H9 (cell line): ENCODE measurements around the gene ZNF616. TPM values are rescaled to one million over a fixed set of nuclear protein-coding genes. Genes with fewer than 3 reads are reported as not detected.

Experiments used
- DNase-seq: peaks from one replicate; pipeline ENCODE4 v3.0.0-alpha.2; 2017
- H2AFZ ChIP-seq: one replicate; pipeline ENCODE4 v1.6.1; 2013; ENCODE audit warnings: mild to moderate bottlenecking, low read length, control low read depth, moderate library complexity
- H2AK5ac ChIP-seq: 2 replicates; pipeline ENCODE4 v1.6.1; 2013; ENCODE audit warnings: low read length, control low read depth, mixed read lengths; ENCODE audit not compliant: insufficient read length
- H2BK120ac ChIP-seq: one replicate; pipeline ENCODE4 v1.6.1; 2013; ENCODE audit warnings: low read depth, mild to moderate bottlenecking, low read length, control low read depth, inconsistent platforms; ENCODE audit not compliant: poor library complexity, severe bottlenecking
- H2BK12ac ChIP-seq: 2 replicates; pipeline ENCODE4 v1.6.1; 2013; ENCODE audit warnings: low read length, control low read depth, mixed read lengths, low read depth; ENCODE audit not compliant: insufficient read length
- H2BK15ac ChIP-seq: 2 replicates; pipeline ENCODE4 v1.6.1; 2013; ENCODE audit warnings: low read depth, low read length, control low read depth
- H2BK20ac ChIP-seq: one replicate; pipeline ENCODE4 v1.6.1; 2013; ENCODE audit warnings: low read depth, mild to moderate bottlenecking, low read length, control low read depth, inconsistent platforms; ENCODE audit not compliant: poor library complexity, severe bottlenecking
- H2BK5ac ChIP-seq: 2 replicates; pipeline ENCODE4 v1.6.1; 2013; ENCODE audit warnings: low read length, control low read depth, mixed read lengths; ENCODE audit not compliant: insufficient read length
- H3K14ac ChIP-seq: 2 replicates; pipeline ENCODE4 v1.6.1; 2013; ENCODE audit warnings: low read length, control low read depth; ENCODE audit not compliant: insufficient read depth
- H3K18ac ChIP-seq: 2 replicates; pipeline ENCODE4 v1.6.1; 2013; ENCODE audit warnings: low read depth, mild to moderate bottlenecking, mixed read lengths, low read length, control low read depth; ENCODE audit not compliant: insufficient read length
- H3K23ac ChIP-seq: 2 replicates; pipeline ENCODE4 v1.6.1; 2013; ENCODE audit warnings: low read length, control low read depth, mixed read lengths, low read depth; ENCODE audit not compliant: insufficient read length
- H3K23me2 ChIP-seq: 2 replicates; pipeline ENCODE4 v1.6.1; 2013; ENCODE audit warnings: low read depth, mild to moderate bottlenecking, mixed read lengths, low read length, control low read depth; ENCODE audit not compliant: insufficient read length, poor library complexity, severe bottlenecking
- H3K27ac ChIP-seq: 2 replicates; pipeline ENCODE4 v1.5.1; 2013; ENCODE audit warnings: low read length, control low read depth, mixed read lengths, low read depth; ENCODE audit not compliant: insufficient read length
- H3K27me3 ChIP-seq: 2 replicates; pipeline ENCODE4 v1.6.1; 2013; ENCODE audit warnings: low read length, control low read depth, inconsistent platforms; ENCODE audit not compliant: insufficient read depth
- H3K4ac ChIP-seq: 2 replicates; pipeline ENCODE4 v1.6.1; 2013; ENCODE audit warnings: low read depth, mild to moderate bottlenecking, control low read depth, inconsistent platforms, low read length, moderate library complexity
- H3K4me1 ChIP-seq: 2 replicates; pipeline ENCODE4 v1.6.1; 2013; ENCODE audit warnings: low read length, control low read depth, inconsistent platforms; ENCODE audit not compliant: insufficient read depth
- H3K4me2 ChIP-seq: 2 replicates; pipeline ENCODE4 v1.6.1; 2013; ENCODE audit warnings: low read length, control low read depth, mixed read lengths; ENCODE audit not compliant: insufficient read length, insufficient read depth
- H3K56ac ChIP-seq: 2 replicates; pipeline ENCODE4 v1.6.1; 2013; ENCODE audit warnings: low read depth, mild to moderate bottlenecking, mixed read lengths, low read length, control low read depth; ENCODE audit not compliant: insufficient read length
- H3K79me1 ChIP-seq: 2 replicates; pipeline ENCODE4 v1.6.1; 2013; ENCODE audit warnings: low read depth, mild to moderate bottlenecking, moderate library complexity, low read length, control low read depth, inconsistent platforms; ENCODE audit not compliant: insufficient read depth, poor library complexity, severe bottlenecking
- H3K79me2 ChIP-seq: 2 replicates; pipeline ENCODE4 v1.6.1; 2013; ENCODE audit warnings: low read length, control low read depth, inconsistent platforms; ENCODE audit not compliant: insufficient read depth
- H3K9ac ChIP-seq: 2 replicates; pipeline ENCODE4 v1.6.1; 2013; ENCODE audit warnings: low read length, control low read depth, mixed read lengths; ENCODE audit not compliant: insufficient read length; ENCODE audit errors: extremely low read depth
- H3K9me3 ChIP-seq: one replicate; pipeline ENCODE4 v1.6.1; 2013; ENCODE audit warnings: low read depth, low read length, inconsistent platforms; ENCODE audit not compliant: control insufficient read depth
- H3T11ph ChIP-seq: one replicate; pipeline ENCODE4 v1.6.1; 2013; ENCODE audit warnings: mild to moderate bottlenecking, low read length, control low read depth, inconsistent platforms
- H4K20me1 ChIP-seq: one replicate; pipeline ENCODE4 v1.6.1; 2013; ENCODE audit not compliant: control insufficient read depth, insufficient read length, insufficient read depth
- H4K5ac ChIP-seq: 2 replicates; pipeline ENCODE4 v1.6.1; 2013; ENCODE audit warnings: low read depth, mild to moderate bottlenecking, mixed read lengths, low read length, control low read depth; ENCODE audit not compliant: insufficient read length
- H4K8ac ChIP-seq: replicated peaks from 2 replicates; pipeline ENCODE4 v1.6.1; 2013; ENCODE audit warnings: low read length, control low read depth, mixed read lengths, low read depth; ENCODE audit not compliant: insufficient read length
- H4K91ac ChIP-seq: 2 replicates; pipeline ENCODE4 v1.6.1; 2013; ENCODE audit warnings: low read depth, mild to moderate bottlenecking, moderate library complexity, mixed read lengths, low read length, control low read depth; ENCODE audit not compliant: insufficient read length
- H3K27ac Mint-ChIP-seq, 3 experiments: 2 replicates in 2 of 3; 3 replicates in 1 of 3; pipeline ENCODE4 v1.8.0; 2020 to 2021; ENCODE audit warnings: mixed read lengths in 3 of 3, mild to moderate bottlenecking in 1 of 3, moderate library complexity in 1 of 3
- H3K27me3 Mint-ChIP-seq: 2 replicates; pipeline ENCODE4 v1.8.0; 2021; ENCODE audit warnings: low read depth, mild to moderate bottlenecking, moderate library complexity, mixed read lengths
- H3K36me3 Mint-ChIP-seq, 3 experiments: 2 replicates in 2 of 3; 3 replicates in 1 of 3; pipeline ENCODE4 v1.8.0; 2020 to 2021; ENCODE audit warnings: low read depth in 3 of 3, mixed read lengths in 3 of 3; ENCODE audit not compliant: insufficient read depth in 1 of 3
- H3K4me1 Mint-ChIP-seq, 2 experiments: 2 replicates each; pipeline ENCODE4 v1.8.0; 2020; ENCODE audit warnings: mixed read lengths in 2 of 2
- H3K4me3 Mint-ChIP-seq, 2 experiments: 2 replicates in 1 of 2; 3 replicates in 1 of 2; pipeline ENCODE4 v1.8.0; 2020 to 2021; ENCODE audit warnings: mild to moderate bottlenecking in 2 of 2, mixed read lengths in 2 of 2, moderate library complexity in 1 of 2
- H3K9me3 Mint-ChIP-seq, 2 experiments: 2 replicates in 1 of 2; 3 replicates in 1 of 2; pipeline ENCODE4 v1.8.0; 2020; ENCODE audit warnings: mild to moderate bottlenecking in 2 of 2, mixed read lengths in 2 of 2, moderate library complexity in 1 of 2
- CTCF ChIP-seq: fragments of 200-600 bp; sonication (generic); conservative IDR thresholded peaks from 3 replicates; pipeline ENCODE4 v1.8.0; 2021; ENCODE audit warnings: antibody characterized with exemption, mild to moderate bottlenecking
- WGBS: extraction: QIAGEN DNeasy Blood & Tissue Kit; methylation state at CpG from one replicate; pipeline ENCODE4 v1.1.7; 2013; ENCODE audit warnings: missing lambda C conversion rate, low lambda C conversion rate, mixed read lengths; ENCODE audit not compliant: insufficient read length; ENCODE audit errors: extremely low coverage; 5-methylcytosine and 5-hydroxymethylcytosine counted together
- total RNA-seq: library from RNA; stranded (reverse); gene quantifications from 2 replicates; pipeline ENCODE4 v1.2.1, GENCODE V29; 2021

The ZNF616 gene
- total RNA-seq, 1 experiment from 2014 or later, result 32.0 TPM

- Mint-ChIP-seq H3K36me3 (peaks cover 5 to 14% (median 10%) of the 10 kb centered on the region in 3 experiments; a peak in 6 of 7 replicates), H3K4me3 (no peak overlapping the region), H3K27ac (no peak overlapping the region), H3K27me3 (no peaks in the 10 kb centered on the region), H3K9me3 (no peaks in the 10 kb centered on the region), H3K4me1 (peaks cover 20 to 21% of the 10 kb centered on the region in 2 experiments)
- Histone ChIP-seq H2BK12ac (no peak overlapping the region), H3K9me3 (no peaks in the 10 kb centered on the region), H3K4ac (no peak overlapping the region), H3K23me2 (no peaks in the 10 kb centered on the region), H4K5ac (no peak overlapping the region), H3K56ac (no peak overlapping the region), H3K23ac (no peak overlapping the region), H3K4me1 (peaks cover 7% of the 10 kb centered on the region; the same call in 1 of the 2 replicates), H3K4me2 (no peak overlapping the region), H3K27ac (no peak overlapping the region), H2BK5ac (no peak overlapping the region), H3K9ac (no peak overlapping the region), H4K8ac (no peak overlapping the region), H3K79me2 (peaks cover 18% of the 10 kb centered on the region), H2BK20ac (no peak overlapping the region), H2BK120ac (no peak overlapping the region), H2BK15ac (no peak overlapping the region), H2AK5ac (no peak overlapping the region), H4K20me1 (no peaks in the 10 kb centered on the region), H2AFZ (no peak overlapping the region), H3K79me1 (peaks cover 3% of the 10 kb centered on the region), H3K18ac (no peak overlapping the region), H3T11ph (no peak overlapping the region), H3K14ac (no peak overlapping the region), H4K91ac (no peak overlapping the region), H3K27me3 (no peaks in the 10 kb centered on the region)
- DNase-seq, result no peak
- TF ChIP-seq CTCF, result no peak
- no CpG with 5 or more reads among the region's 1 CpG for WGBS
These were observed 47.7 kb upstream of the ZNF616 start for GRCh38 chr19:52187407-52187806.
